GM21360 (cell line): ENCODE data around the gene ZNF324B.
A peak's percentile ranks its signal among the peaks of the same experiment; 100 is the strongest.
"Not testable (repeated sequence)": the region's sequence is repeated elsewhere in the genome, so short reads cannot be mapped to it uniquely, and the experiment has no call there.

ENCODE experiments used
- ATAC-seq: cut with Tn5 transposase; IDR thresholded peaks from one replicate; pipeline ENCODE4 v1.9.1; 2021; ENCODE audit warnings: mild to moderate bottlenecking, moderate library complexity; ENCODE audit not compliant: unreplicated experiment

Gene ZNF324B

DNA sequence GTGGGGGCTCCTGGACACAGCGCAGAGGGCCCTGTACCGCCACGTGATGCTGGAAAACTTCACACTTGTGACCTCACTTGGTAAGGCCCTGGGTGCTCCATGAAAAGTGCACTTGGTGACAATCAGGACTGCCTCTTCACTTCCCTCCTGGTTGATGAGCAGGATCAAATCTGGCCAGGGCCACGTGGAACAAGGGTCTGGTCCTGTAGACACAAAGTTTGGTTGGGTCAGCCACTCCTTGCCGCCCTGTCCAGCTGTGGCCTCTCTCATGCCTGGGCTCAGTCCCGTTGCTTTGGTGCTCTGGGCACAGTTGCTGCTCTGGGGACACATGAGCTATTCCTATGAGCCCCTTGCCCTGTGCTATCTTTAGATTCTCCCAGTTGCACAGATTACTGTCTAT lies 2.3 kb downstream of the ZNF324B start:
- ATAC-seq, result no peak

DNA sequence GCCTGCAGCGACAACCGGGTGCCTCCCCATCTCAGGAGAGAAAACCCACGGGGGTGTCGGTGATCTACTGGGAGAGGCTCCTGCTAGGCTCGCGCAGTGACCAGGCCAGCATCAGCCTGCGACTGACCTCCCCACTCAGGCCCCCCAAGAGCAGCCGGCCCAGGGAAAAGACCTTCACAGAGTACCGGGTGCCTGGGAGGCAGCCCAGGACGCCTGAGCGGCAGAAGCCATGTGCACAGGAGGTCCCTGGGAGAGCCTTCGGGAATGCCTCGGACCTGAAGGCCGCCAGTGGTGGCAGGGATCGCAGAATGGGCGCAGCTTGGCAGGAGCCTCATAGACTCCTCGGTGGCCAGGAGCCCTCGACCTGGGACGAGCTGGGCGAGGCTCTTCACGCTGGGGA lies 3.9 kb downstream of the ZNF324B start:
- no peak for ATAC-seq

DNA sequence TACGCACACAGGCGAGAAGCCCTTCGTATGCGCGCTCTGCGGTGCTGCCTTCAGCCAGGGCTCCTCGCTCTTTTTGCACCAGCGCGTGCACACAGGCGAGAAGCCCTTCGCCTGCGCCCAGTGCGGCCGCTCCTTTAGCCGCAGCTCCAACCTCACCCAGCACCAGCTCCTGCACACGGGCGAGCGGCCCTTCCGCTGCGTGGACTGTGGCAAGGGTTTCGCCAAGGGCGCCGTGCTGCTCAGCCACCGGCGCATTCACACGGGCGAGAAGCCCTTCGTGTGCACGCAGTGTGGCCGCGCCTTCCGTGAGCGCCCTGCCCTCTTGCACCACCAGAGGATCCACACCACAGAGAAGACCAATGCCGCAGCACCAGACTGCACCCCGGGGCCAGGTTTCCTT lies 4.7 kb downstream of the ZNF324B start:
- no peak for ATAC-seq

DNA sequence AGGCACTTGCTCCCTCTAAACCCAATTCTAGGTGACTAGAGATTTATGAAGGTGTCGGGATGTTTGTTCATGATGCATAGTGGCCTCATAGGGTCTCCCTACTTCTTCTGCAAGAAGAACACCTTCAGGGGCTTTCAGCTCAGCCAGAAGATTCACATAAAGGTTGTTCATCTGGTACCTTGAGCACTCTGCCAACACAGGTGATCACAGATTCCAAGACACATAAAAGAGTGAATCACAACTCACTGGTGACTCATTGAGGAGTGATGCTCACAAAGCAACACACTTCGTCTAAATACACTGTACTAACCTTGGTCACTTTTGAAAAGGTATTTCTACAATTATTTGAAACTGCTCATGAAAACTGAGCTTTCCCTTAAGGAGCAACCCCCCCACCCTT lies 8.6 kb downstream of the ZNF324B start:
- ATAC-seq, result no peak

DNA sequence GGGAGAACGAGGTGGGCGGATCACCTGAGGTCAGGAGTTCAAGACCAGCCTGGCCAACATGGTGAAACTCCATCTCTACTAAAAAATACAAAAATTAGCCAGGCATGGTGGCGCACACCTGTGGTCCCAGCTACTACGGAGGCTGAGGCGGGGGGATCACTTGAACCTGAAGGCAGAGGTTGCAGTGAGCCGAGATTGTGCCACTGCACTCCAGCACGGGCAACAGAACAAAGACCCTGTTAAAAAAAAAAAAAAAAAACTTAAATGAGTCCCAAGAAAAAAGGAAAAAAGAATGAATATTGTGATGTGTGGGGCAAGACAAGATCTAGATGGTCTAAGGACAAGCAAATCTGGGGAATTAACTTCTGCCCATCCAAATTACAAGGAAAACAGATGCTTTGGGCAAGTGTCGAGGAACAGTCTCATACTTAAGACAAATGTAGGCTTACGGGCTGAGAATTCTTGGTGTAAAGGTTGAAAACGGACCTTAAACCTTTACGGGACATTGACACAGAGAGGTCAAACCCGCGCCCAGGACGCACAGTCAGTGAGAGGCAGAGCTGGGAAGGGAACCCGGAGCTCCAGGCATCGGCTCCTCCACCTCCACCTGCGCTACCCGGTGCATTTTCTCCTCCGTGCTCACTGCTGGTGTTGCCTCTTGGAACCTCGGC lies 14.8 kb downstream of the ZNF324B start:
- ATAC-seq, result no peak

DNA sequence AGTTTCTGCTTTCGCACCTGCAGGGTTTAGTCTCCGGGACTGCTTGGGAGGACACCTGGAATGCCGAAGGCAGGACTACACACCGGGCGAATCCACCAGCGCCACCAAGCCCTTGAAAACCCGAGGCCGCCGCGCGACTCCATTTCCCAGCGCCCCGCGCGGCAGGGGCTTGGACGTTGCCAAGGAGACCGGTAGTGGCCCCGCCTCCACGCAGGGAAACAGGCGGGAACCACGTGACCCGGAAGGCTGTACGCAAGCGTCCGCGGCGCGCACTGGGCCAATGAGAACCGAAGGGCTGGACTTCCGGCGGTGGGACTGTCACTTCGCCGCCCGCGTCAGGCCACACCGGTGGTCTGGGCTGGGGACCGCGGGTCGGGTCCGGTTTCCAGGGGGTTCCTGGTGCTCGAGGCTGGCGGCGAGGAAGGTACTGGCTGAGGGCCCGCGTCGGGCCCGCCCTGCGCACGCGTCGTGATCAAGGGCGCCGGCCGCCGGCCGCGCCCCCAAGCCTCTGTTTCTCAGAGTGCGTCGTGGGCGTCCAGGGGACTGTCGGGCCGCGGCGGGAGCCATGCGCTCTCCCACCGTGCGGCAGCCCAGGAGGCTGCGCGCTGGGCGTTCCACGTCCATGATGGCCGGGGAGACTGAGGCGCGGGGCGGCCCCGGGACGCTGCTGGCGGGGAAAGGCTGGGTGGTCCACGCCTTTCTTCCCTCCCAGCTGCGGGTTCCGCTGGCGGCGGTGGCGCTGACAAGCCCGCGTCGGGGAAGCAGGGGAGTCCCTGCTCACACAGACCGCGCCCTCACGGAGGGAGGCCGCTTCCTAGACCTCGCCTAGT lies 15.6 kb downstream of the ZNF324B start, which contains the start of gene ZNF324:
Gene ZNF324, plus strand, starts transcription at position 321 of the 830 bp plus-strand sequence. CDS start 2,106 bp downstream, outside the sequence.
- ATAC-seq, result peak; percentile 80

DNA sequence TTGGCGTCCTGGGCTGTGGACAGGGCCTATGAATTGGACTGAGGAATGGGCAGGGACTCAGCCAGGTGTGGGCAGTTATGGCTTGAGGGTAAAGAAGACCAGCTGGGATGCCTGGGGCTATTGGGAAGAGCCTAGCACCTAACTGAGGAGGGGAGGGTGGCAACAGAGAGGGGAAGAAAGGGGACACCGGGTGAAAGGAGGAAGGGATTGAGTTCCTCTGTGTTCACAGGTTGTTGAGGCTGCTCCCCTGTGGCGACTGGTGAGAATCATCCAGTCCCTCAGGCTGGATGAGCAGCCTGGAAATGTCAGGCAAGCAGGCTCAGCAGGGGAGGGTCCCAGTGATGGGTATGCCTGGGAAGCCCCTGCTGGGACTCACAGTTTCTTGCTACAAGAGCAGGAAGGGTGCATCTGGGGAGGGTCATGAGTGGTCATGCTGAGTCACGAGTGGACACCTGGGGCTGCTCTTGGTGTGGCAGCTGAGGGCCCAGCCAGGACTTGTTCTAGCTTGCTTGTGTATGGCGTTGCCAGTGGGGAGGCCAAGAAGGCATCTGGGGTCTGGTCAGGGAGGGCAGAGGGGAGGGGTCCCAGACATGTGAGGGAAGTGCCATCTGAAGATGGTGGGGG lies 16.9 kb downstream of the ZNF324B start:
- no peak for ATAC-seq

DNA sequence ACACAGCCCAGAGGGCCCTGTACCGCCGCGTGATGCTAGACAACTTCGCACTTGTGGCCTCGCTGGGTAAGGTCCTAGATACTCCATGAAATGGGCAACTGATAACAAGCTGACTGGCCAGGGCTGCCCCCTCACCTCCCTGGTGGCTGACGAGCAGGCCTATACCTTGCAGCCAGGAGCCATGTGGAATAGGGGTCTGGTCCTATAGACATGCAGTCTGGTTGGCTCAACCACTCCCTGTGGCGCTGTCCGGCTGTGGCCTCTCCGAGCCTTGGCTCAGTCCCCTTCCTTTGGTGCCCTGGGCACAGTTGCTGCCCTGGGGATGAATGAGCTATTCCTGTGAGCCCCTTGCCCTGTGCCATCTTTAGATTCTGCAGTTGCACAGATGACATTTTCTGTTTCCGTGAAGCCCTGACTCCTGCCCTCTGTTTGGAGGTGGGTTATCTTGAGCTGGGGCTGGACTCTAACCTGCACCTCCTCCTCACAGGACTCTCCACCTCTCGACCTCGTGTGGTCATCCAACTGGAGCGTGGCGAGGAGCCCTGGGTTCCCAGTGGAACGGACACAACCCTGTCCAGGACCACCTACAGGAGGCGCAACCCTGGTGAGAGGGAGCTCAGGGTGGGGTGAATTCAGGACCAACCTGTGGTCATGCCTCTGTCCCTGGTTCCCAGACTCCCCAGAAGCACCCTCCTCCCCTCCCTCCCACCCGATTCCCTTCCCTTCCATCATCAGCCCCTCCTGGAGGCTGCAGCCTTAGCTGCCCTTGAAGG lies 18.0 kb downstream of the ZNF324B start:
- ATAC-seq, result no peak

DNA sequence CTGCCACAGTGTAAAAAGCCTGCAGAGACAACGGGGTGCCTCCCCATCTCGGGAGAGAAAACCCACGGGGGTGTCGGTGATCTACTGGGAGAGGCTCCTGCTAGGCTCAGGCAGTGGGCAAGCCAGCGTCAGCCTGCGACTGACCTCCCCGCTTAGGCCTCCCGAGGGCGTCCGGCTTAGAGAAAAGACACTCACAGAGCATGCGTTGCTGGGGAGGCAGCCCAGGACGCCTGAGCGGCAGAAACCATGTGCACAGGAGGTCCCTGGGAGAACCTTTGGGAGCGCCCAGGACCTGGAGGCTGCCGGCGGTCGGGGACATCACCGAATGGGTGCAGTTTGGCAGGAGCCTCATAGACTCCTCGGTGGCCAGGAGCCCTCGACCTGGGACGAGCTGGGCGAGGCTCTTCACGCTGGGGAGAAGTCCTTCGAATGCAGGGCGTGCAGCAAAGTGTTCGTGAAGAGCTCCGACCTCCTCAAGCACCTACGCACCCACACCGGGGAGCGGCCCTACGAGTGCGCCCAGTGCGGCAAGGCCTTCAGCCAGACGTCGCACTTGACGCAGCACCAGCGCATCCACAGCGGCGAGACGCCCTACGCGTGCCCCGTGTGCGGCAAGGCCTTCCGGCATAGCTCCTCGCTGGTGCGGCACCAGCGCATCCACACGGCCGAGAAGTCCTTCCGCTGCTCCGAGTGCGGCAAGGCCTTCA lies 19.6 kb downstream of the ZNF324B start:
- not testable (repeated sequence) for ATAC-seq

DNA sequence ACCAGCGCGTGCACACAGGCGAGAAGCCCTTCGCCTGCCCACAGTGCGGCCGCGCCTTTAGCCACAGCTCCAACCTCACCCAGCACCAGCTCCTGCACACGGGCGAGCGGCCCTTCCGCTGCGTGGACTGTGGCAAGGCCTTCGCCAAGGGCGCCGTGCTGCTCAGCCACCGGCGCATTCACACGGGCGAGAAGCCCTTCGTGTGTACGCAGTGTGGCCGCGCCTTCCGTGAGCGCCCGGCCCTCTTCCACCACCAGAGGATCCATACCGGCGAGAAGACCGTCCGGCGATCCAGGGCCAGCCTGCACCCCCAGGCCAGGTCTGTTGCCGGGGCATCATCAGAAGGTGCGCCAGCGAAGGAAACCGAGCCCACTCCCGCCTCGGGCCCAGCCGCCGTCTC lies 20.3 kb downstream of the ZNF324B start:
- ATAC-seq, result no peak

DNA sequence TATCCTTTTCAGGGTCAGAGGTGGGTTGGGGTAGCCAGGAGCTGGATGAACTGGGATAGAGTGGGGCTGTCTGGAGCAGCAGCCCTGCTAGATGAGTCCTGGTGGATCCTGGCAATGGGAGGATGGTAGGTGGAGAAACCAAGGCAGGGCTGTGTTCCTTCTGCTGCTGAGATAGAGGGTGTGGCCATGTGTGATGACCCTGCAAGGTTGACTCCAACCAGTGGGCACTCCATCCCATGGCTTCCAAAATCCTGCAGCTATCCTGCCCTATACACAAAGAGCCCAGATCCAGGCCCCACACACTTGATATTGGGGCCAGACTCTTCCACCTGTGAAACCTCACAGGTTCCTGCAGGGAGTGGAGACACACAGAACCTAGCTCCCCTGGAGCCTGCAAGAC lies 22.4 kb downstream of the ZNF324B start:
- no peak for ATAC-seq

DNA sequence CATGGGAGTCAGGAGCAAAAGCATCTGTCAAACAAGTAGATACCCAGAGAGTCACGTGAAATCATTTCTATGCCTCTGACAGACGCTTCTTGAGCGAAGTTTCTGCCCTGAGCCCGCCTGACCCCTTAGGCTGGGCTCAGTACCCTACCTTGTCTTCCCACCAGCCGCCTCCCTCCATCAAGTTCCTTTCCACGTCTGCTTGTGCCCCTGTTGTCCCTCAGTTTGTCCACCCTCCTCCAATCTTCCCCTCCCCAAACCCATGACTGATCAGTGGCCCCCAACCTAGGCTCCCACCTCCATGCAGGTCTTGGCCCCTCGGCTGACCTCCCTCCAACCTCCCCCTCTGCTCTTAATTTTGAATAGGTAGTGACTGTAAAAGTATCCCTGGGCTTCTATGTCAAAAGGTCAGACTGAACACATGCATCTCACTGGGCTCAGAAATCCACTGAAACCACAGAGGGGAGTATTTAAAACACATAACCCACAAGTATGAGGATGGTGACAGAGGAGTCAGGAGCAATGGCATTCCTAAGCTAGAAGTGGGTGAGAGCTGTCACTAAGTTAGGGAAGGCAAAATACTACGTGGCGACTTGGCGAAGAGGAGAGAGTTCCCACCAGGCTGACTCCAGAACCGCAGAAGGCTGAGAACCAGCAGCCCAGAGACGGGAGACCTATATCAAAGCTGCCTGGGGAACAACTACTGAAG lies 23.0 kb downstream of the ZNF324B start:
- ATAC-seq, result no peak

DNA sequence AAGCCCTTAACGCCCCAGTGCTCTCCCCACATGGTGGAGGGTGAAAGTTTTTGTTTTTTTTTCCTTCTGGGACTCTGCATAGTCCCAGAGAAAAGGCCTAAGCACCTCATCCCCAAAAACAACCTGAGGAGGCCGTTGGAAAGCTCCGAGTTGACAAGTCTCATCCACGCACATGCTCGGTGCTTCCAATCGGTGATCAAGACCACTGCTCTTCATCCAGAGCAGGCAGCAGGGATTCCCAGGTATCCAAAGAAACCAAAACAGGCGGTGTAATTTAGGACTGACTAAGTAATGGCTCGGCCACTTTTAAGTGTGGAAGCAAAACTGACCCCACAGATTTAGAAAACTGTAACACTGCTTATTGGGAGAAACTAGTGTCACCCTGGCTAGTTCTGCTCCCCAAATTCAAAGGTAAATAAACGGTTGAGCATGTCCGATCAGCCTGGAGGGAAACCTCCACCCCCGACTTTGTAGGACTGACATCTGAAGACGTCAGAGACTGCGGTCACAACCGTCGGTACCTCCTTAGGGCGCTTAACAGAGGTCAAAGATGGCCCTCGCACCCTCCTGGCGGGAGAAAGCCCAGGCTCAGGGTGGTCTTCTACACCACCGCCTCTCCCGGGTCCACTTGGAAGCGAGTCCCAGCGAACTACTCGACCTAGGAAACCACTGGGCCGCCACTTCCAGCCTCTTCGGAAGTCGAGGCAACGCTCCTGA lies 23.7 kb downstream of the ZNF324B start:
- ATAC-seq, result no peak

DNA sequence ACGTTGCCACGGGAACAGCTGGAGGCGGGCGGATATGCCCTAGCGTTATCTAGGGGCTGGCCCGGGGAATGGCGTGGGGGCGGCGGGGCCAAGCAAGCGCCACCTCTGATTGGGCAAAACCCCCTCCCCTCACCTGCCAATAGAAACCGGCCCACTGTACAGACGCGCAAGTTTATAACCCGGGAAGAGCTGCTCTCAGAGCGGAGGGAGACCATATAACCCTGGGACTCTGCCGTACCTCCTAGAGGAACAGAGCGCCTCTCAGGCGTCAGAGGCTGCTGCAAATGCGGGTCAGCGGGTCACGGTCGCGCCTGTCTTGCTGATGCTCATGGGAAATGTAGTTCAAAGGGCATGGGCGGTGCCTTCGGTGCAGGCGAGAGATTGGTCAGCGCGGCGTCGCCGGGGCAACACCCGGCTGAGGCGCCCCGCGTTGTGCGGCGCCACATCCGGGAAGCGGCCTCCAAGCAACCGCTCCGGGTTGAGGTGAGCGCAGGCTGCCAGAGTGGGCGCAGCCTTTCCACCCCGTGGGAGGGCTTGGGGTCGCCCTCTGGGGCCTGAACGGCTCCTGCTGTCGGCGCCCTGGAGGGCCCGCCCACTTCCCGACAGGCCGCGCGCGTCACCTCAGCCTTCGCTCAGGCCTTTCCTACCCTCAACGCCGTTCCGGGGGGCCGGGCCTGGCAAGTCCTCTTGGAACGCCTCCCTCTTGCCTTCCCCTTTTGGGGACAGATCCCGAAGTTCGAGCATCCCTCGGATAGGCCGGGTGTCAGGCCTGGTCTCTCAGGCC lies 24.5 kb downstream of the ZNF324B start, which contains the start of gene ZNF446:
Gene ZNF446, plus strand, starts transcription at position 639 of the 784 bp plus-strand sequence. CDS start 867 bp downstream, outside the sequence.
- ATAC-seq, result peak; percentile 68

DNA sequence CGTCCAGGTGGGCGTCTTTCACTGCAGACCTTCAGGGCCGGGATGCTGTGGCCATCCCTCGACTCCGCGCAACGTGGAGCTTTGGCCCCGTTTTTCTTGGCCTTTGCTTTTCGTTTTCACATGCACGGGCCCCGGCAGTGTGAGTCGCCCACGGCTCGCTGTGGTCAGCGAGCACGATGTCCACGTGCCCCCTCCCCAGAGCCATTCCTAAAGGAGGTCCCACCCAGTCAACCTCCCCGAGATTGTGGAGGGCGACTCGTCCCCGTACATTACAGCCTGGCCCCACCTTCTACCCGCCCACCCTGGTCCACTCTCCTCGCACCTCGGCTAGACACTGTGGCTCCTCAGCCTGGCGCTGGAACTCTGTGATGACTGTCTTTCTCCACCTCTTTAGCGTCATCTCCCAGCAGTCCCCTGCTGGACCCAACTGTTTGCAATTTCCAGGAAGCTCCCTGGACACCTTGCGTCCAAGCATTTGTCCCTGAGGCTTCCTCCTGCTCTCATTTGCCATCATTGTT lies 25.1 kb downstream of the ZNF324B start:
- no peak for ATAC-seq

DNA sequence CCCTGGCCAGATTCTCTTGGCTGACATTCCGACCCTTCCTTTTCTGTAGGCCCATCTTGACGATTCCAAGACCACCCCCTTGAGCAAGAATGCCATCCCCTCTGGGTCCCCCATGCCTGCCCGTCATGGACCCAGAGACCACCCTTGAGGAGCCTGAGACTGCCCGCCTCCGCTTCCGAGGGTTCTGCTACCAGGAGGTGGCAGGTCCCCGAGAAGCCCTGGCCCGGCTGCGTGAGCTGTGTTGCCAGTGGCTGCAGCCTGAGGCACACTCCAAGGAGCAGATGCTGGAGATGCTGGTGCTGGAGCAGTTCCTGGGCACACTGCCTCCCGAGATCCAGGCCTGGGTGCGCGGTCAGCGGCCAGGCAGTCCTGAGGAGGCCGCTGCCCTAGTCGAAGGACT lies 25.7 kb downstream of the ZNF324B start:
- ATAC-seq, result no peak

DNA sequence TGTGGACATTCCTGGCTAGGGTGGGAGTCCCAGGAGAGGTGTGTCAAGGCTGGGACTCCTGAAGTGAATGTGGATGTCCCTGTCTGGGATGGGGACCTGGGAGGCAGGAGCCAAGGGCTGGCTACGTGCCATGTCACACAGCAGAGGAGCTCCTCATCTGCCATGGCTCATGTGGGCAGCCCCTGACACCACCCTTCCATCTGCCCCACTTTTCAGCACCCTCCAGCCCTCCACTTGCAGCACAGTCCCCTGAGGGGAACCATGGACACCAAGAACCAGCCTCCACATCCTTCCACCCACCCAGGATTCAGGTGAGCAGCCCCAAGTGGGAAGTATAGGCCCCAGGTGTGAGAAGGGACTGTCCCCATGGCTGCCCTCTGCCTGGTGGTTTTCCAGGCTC lies 26.4 kb downstream of the ZNF324B start:
- no peak for ATAC-seq

DNA sequence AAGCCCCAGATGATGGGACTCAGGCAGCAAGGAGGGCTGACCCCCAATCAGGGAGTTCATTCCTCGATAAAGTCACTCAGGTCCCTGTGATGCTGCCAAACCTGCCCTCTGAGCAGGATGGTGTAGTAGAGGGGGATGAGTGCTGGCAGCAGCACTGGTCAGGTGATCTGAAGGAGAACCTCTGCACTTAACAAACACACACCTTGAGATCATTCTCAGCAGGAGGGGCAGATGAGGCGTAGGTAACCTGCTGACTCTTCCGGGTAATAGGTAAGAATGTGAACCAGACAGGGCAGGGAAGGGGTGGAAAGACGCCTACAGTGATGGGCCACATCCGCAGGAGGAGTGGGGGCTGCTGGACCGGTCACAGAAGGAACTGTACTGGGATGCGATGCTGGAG lies 27.9 kb downstream of the ZNF324B start:
- no peak for ATAC-seq
